DND-41 (cell line): Measurements from ENCODE around the gene FXYD5.

Experiments
- ATAC-seq: fragments of 200-7000 bp; cut with Tn5 transposase; 3 replicates; pipeline ENCODE4 v1.9.1; 2021; ENCODE audit warnings: low read depth; ENCODE audit not compliant: insufficient read depth
- DNase-seq: peaks from one replicate; pipeline ENCODE4 v3.0.0-alpha.2; 2020
- H2AFZ ChIP-seq: 2 replicates; pipeline ENCODE4 v1.6.0; 2012; ENCODE audit warnings: low read depth, low read length
- H3K27ac ChIP-seq: 2 replicates; pipeline ENCODE4 v1.5.1; 2012; ENCODE audit warnings: low read length, inconsistent platforms
- H3K27me3 ChIP-seq: fragments of 200-600 bp; sonication (generic); 2 replicates; pipeline ENCODE4 v1.6.0; 2012; ENCODE audit warnings: low read length, mild to moderate bottlenecking, inconsistent platforms; ENCODE audit not compliant: insufficient read depth, poor library complexity
- H3K36me3 ChIP-seq: 2 replicates; pipeline ENCODE4 v1.5.1; 2012; ENCODE audit warnings: low read length, inconsistent platforms; ENCODE audit not compliant: insufficient read depth
- H3K4me1 ChIP-seq: 2 replicates; pipeline ENCODE4 v1.5.1; 2012; ENCODE audit warnings: mild to moderate bottlenecking, low read length; ENCODE audit not compliant: insufficient read depth
- H3K4me2 ChIP-seq: 2 replicates; pipeline ENCODE4 v1.6.0; 2012; ENCODE audit warnings: mild to moderate bottlenecking, moderate library complexity, low read length, inconsistent platforms; ENCODE audit not compliant: insufficient read depth
- H3K4me3 ChIP-seq, 2 experiments: fragments of 200-600 bp in 1 of 2; shearing (Covaris generic) in 1 of 2; 2 replicates each; pipeline ENCODE4 v1.5.1; 2012 to 2016; ENCODE audit warnings: inconsistent platforms in 2 of 2, low read length in 2 of 2, mild to moderate bottlenecking in 2 of 2, low read depth in 1 of 2, moderate library complexity in 1 of 2
- H3K79me2 ChIP-seq: 2 replicates; pipeline ENCODE4 v1.6.0; 2012; ENCODE audit warnings: low read length, inconsistent platforms; ENCODE audit not compliant: insufficient read depth
- H3K9ac ChIP-seq: 2 replicates; pipeline ENCODE4 v1.6.0; 2012; ENCODE audit warnings: low read depth, mild to moderate bottlenecking, inconsistent platforms, low read length, moderate library complexity
- H3K9me3 ChIP-seq: 2 replicates; pipeline ENCODE4 v1.5.1; 2012; ENCODE audit warnings: low read length, moderate library complexity, mild to moderate bottlenecking, inconsistent platforms; ENCODE audit not compliant: insufficient read depth, severe bottlenecking
- H4K20me1 ChIP-seq: 2 replicates; pipeline ENCODE4 v1.6.0; 2012; ENCODE audit warnings: low read length; ENCODE audit not compliant: insufficient read depth
- EZH2 ChIP-seq: IDR thresholded peaks from 3 replicates; pipeline ENCODE4 v1.6.1; 2012; ENCODE audit warnings: borderline replicate concordance, low read depth, mild to moderate bottlenecking, moderate library complexity, low read length, inconsistent platforms; ENCODE audit not compliant: severe bottlenecking
- TF ChIP-seq, protein P1 (sequence below): IDR thresholded peaks from 2 replicates; pipeline ENCODE4 v1.5.1; 2012; ENCODE audit warnings: borderline replicate concordance, low read length, moderate library complexity, mild to moderate bottlenecking; ENCODE audit not compliant: poor library complexity, severe bottlenecking; ENCODE audit errors: extremely low read depth

FXYD5 gene

DNA sequence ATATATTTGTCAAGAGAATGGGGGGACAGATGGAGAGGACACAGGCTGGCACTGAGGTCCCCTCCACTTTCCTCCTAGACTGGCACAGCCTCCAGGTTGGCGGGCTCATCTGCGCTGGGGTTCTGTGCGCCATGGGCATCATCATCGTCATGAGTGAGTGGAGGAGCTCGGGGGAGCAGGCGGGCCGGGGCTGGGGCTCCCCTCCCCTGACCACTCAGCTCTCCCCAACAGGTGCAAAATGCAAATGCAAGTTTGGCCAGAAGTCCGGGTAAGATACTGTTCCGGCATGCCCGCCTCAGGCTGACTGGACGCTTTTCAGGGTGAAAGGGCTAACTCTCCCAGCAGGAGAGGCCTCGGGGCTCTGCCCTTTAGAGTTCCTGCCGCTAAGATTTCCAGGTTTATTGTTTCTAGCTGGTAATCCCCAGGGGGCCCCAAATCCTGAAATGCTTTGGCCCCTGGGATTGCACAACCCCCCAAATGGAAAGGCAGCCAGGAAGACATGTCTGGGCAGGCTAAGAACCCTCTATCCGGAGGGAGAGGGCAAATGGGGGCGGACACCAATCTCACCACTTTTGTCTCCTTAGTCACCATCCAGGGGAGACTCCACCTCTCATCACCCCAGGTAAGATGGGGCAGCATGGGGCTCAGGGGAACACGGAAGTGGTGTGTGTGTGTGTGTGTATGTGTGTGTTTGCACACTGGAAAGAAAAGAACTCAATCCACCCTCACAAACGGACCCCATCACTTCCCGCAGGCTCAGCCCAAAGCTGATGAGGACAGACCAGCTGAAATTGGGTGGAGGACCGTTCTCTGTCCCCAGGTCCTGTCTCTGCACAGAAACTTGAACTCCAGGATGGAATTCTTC is 31.6 kb upstream of the FXYD5 start:
- no peaks in the 10 kb centered on the region for H3K27me3 ChIP-seq
- no peaks in the 10 kb centered on the region for H3K4me1 ChIP-seq
- H2AFZ ChIP-seq, result no peak overlapping the region
- no peak for TF ChIP-seq EZH2
- TF ChIP-seq, protein P1, sequence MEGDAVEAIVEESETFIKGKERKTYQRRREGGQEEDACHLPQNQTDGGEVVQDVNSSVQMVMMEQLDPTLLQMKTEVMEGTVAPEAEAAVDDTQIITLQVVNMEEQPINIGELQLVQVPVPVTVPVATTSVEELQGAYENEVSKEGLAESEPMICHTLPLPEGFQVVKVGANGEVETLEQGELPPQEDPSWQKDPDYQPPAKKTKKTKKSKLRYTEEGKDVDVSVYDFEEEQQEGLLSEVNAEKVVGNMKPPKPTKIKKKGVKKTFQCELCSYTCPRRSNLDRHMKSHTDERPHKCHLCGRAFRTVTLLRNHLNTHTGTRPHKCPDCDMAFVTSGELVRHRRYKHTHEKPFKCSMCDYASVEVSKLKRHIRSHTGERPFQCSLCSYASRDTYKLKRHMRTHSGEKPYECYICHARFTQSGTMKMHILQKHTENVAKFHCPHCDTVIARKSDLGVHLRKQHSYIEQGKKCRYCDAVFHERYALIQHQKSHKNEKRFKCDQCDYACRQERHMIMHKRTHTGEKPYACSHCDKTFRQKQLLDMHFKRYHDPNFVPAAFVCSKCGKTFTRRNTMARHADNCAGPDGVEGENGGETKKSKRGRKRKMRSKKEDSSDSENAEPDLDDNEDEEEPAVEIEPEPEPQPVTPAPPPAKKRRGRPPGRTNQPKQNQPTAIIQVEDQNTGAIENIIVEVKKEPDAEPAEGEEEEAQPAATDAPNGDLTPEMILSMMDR, result no peak
- H3K4me3 ChIP-seq, result no peak overlapping the region
- ATAC-seq, result no peak
- H4K20me1 ChIP-seq, result no peaks in the 10 kb centered on the region
- H3K9me3 ChIP-seq, result no peaks in the 10 kb centered on the region
- no peaks in the 10 kb centered on the region for H3K79me2 ChIP-seq
- no peak for DNase-seq
- H3K27ac ChIP-seq, result no peak overlapping the region
- H3K9ac ChIP-seq, result no peak overlapping the region
- no peak overlapping the region for H3K4me2 ChIP-seq
- no peaks in the 10 kb centered on the region for H3K36me3 ChIP-seq

DNA sequence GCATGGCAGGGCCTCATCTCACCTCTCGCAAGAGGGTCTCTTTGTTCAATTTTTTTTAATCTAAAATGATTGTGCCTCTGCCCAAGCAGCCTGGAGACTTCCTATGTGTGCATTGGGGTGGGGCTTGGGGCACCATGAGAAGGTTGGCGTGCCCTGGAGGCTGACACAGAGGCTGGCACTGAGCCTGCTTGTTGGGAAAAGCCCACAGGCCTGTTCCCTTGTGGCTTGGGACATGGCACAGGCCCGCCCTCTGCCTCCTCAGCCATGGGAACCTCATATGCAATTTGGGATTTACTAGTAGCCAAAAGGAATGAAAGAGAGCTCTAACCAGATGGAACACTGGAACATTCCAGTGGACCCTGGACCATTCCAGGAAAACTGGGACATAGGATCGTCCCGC is 31.0 kb upstream of the FXYD5 start:
- no peaks in the 10 kb centered on the region for H3K4me1 ChIP-seq
- H3K27ac ChIP-seq, result no peak overlapping the region
- H3K36me3 ChIP-seq, result no peaks in the 10 kb centered on the region
- H4K20me1 ChIP-seq, result no peaks in the 10 kb centered on the region
- no peak overlapping the region for H3K4me2 ChIP-seq
- H3K79me2 ChIP-seq, result no peaks in the 10 kb centered on the region
- H3K9me3 ChIP-seq, result no peaks in the 10 kb centered on the region
- ATAC-seq (no peak), DNase-seq (no peak)
- no peaks in the 10 kb centered on the region for H3K27me3 ChIP-seq
- no peak overlapping the region for H2AFZ ChIP-seq
- no peak overlapping the region for H3K4me3 ChIP-seq
- no peak overlapping the region for H3K9ac ChIP-seq
- no peak for TF ChIP-seq EZH2
- TF ChIP-seq, protein P1, result no peak

DNA sequence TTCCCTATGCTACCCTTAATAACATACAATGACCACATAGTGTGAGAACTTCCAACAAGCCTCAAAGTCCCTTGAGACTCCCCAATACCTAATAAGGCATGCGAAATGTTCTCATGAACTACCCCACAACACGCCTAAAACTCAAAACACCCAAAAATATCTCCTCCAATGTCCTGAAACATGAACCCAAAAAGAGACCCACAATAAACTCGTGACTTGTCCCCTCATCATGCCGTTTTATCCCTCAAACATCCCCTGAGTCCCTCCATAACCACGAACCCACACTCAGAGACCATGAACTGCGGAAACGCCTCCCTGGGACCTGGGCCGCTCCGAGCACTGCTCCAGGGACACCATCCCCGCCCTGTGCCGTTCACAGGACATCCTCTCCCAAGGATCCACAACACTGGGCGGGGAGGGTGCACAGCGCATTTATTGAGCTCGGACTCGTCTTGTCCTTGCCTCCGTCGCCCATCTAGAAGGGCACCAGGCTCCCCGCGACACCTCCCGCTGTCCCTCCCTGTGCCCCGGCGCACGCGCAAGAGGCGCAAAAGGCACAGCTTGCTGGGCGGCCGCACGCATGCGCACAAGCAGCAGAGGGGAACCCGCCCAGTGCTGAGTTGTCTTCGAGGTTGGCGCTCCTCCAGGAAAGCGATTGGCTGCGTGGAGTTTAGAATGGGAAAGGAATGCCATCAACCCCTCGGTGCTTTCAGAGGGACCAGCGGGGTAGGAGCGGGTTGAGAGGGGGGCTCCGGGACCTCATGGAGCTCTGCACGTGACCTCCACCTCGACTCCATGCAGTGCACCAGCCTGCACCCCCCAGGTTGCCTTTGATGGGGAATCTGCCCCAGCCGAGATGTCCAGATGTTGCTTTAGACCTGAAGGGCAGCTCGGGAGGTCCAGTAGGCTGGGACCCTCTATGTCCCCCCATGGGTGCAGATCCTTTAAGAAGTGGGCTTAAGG is 30.2 kb upstream of the FXYD5 start:
- ATAC-seq (no peak), DNase-seq (no peak)
- no peak overlapping the region for H2AFZ ChIP-seq
- no peak overlapping the region for H3K4me3 ChIP-seq
- no peaks in the 10 kb centered on the region for H3K36me3 ChIP-seq
- H3K9ac ChIP-seq, result no peak overlapping the region
- no peaks in the 10 kb centered on the region for H3K27me3 ChIP-seq
- H4K20me1 ChIP-seq, result no peaks in the 10 kb centered on the region
- TF ChIP-seq, protein P1, result no peak
- no peak for TF ChIP-seq EZH2
- no peaks in the 10 kb centered on the region for H3K4me1 ChIP-seq
- H3K27ac ChIP-seq, result no peak overlapping the region
- no peak overlapping the region for H3K4me2 ChIP-seq
- no peaks in the 10 kb centered on the region for H3K79me2 ChIP-seq
- no peaks in the 10 kb centered on the region for H3K9me3 ChIP-seq
